ENCODE results near the gene SBF1.

SBF1 gene

DNA sequence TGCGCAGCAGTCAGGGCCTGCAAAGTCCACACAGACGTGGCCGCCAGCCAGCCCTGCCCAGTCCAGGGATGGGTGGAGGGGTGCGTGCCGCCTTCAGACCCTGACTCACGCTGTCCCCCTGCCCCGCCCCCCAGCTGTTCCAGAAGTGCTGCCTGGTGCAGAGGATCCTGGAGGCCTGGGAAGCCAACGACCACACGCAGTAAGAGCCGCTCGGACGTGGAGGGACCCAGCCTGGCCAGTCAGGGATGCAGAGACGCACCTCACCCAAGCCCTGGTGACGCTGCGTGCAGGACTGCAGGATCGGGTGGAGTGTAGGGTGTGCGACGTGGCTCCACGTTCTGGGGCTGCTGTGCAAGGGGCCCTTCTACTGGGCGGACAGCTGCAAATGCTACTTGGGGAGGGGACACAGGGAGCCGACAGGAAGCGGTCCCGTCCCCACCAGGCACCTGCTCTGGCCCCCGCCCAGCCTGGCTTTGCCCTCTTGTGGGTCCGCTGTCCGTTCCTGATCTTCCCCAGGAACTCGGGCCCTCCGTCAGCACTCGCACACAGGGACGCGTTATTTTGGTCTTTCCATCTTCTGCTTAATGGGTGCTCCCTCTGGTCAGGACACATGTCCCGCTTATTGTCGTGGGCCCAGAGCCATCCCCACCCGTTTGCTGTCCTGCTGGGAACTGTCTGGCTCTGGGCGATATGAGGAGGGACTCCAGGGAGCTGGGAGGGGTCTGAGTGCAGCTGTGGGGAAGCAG is 42.5 kb downstream of the SBF1 start:
- Histone ChIP-seq H3K27ac (ENCODE audit: low read depth, low read length) (no peak overlapping the region), H3K27me3 (ENCODE audit: control insufficient read depth, insufficient read depth, low read length) (no peaks in the 10 kb centered on the region), H3K9ac (ENCODE audit: low read depth, low read length) (no peak overlapping the region), H3K4me1 (ENCODE audit: control insufficient read depth, insufficient read depth, low read length) (no peaks in the 10 kb centered on the region), H3K9me3 (ENCODE audit: control insufficient read depth, insufficient read depth, low read length) (no peaks in the 10 kb centered on the region), H3K4me3 (ENCODE audit: low read depth, low read length) (no peak overlapping the region), H3K36me3 (ENCODE audit: control insufficient read depth, insufficient read depth, low read length) (peaks cover 64% of the 10 kb centered on the region)

DNA sequence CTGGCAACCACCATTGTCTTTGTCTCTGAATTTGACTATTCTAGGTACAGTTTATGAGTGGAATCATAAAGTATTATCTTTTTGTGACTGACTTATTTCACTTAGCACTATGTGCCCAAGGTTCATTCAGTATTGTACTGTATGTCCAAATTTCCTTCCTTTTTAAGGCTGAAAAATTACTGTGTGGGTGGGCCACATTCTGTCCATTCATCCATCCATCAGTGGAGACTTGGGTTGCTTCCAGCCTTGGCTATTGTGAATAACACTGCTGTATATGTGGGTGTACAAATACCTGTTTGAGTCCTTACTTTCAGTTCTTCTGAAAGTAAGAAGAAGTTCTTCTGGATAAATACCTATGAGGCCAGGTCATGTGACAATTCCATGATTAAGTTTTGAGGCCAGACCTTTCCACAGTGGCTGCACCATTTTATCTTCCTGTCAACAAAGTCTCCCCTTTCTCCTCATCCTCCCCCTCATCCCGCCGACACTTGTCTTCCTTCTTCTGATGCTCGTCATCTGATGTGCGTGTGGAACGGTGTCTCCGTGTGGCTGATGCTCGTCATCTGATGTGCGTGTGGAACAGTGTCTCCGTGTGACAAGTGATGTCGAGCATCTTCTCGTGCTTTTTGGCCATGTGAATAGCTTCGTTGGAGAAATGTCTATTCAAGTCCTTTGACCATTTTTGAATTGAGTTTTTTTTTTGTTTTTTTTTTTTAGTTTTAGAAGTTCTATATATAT is 49.5 kb downstream of the SBF1 start:
- Histone ChIP-seq H3K27me3 (ENCODE audit: control insufficient read depth, insufficient read depth, low read length) (no peaks in the 10 kb centered on the region), H3K36me3 (ENCODE audit: control insufficient read depth, insufficient read depth, low read length) (peaks cover 77% of the 10 kb centered on the region), H3K27ac (ENCODE audit: low read depth, low read length) (no peak overlapping the region), H3K4me3 (ENCODE audit: low read depth, low read length) (no peak overlapping the region), H3K4me1 (ENCODE audit: control insufficient read depth, insufficient read depth, low read length) (no peaks in the 10 kb centered on the region), H3K9ac (ENCODE audit: low read depth, low read length) (no peak overlapping the region), H3K9me3 (ENCODE audit: control insufficient read depth, insufficient read depth, low read length) (no peaks in the 10 kb centered on the region)

DNA sequence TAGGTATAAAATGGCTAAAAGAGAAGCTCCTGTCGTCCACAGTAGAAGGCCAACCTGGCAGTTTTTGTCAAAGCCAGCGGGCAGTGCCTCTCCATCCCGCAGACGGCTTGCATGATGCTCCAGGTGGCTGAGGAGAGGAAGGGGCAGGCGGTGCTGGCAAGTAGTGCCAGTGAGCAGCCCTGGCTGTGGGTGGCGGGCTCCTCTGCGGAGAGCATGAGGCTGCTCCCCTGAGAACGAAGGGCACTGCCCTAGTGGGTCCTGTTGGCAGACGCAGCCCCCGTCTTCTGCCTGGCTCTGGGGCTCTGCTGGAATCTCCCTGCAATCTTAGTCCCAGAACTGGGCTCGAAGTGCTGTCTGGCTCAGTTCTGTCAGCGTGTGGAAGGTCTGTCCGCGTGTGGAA is 50.9 kb downstream of the SBF1 start:
- Histone ChIP-seq H3K9ac (ENCODE audit: low read depth, low read length) (no peak overlapping the region), H3K36me3 (ENCODE audit: control insufficient read depth, insufficient read depth, low read length) (peaks cover 78% of the 10 kb centered on the region), H3K27ac (ENCODE audit: low read depth, low read length) (no peak overlapping the region), H3K27me3 (ENCODE audit: control insufficient read depth, insufficient read depth, low read length) (no peaks in the 10 kb centered on the region), H3K4me3 (ENCODE audit: low read depth, low read length) (no peak overlapping the region), H3K4me1 (ENCODE audit: control insufficient read depth, insufficient read depth, low read length) (no peaks in the 10 kb centered on the region), H3K9me3 (ENCODE audit: control insufficient read depth, insufficient read depth, low read length) (no peaks in the 10 kb centered on the region)

DNA sequence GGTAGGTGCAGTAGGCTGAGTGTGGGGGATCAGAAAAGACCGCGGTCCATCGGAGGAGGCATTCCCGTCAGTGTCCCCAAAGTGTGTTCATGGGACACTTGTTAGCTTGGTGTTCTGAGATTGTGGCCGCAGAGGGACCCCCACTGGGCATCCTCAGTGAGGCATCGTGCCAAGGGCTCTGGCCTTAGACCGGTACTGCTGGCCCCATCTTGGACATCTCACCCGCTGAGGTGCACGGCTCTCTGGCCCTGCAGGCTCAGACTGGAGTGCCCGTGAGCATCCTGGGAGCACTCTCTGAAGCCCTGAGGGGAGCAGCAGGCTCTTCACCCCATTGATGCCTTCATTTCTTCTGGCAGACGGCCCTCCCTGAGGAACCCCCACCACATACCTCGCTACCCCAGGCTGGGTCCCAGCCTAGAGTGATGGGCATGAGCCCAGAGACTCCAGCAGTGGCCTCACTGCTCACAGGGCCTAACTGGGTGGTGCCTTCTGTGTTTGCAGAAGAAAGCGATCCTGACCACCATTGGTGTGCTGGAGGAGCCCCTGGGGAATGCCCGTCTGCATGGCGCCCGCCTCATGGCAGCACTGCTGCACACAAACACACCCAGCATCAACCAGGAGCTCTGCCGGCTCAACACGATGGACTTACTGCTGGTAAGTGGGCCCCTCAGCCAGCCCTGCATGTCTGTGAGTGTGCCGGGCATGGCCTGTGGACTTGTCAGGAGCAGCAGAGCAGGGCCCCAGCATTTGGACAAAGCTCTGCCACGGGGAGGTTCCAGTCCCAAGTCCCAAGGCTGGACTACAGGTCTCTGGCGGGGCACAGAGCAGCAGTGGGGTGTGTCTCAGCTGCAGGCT is 51.6 kb downstream of the SBF1 start:
- H3K27ac ChIP-seq (ENCODE audit: low read depth, low read length): no peak overlapping the region
- no peak overlapping the region for H3K9ac ChIP-seq (ENCODE audit: low read depth, low read length)
- H3K27me3 ChIP-seq (ENCODE audit: control insufficient read depth, insufficient read depth, low read length): no peaks in the 10 kb centered on the region
- peaks cover 80% of the 10 kb centered on the region for H3K36me3 ChIP-seq (ENCODE audit: control insufficient read depth, insufficient read depth, low read length)
- no peaks in the 10 kb centered on the region for H3K9me3 ChIP-seq (ENCODE audit: control insufficient read depth, insufficient read depth, low read length)
- H3K4me1 ChIP-seq (ENCODE audit: control insufficient read depth, insufficient read depth, low read length): no peaks in the 10 kb centered on the region
- no peak overlapping the region for H3K4me3 ChIP-seq (ENCODE audit: low read depth, low read length)

DNA sequence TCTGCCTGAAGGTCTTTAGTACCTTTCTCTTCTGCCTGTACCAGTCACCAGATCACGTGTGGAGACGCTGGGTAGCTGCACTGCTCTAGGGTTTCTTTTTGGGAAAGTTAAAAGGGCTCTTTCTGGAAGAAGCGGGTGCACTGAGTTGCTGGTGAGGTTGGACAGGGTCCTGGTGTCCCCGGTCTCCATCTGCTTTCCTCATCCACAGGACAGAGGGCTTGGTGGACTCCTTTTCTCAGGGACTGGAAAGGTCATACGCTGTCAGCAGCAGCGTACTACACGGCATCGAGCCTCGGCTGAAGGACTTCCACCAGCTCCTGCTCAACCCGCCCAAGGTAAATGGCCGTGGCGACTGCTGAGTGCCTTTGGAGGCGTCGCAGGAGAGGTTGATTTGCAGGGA is 52.8 kb downstream of the SBF1 start:
- no peak overlapping the region for H3K9ac ChIP-seq (ENCODE audit: low read depth, low read length)
- H3K27ac ChIP-seq (ENCODE audit: low read depth, low read length): no peak overlapping the region
- H3K4me3 ChIP-seq (ENCODE audit: low read depth, low read length): no peak overlapping the region
- no peaks in the 10 kb centered on the region for H3K27me3 ChIP-seq (ENCODE audit: control insufficient read depth, insufficient read depth, low read length)
- peaks cover 83% of the 10 kb centered on the region for H3K36me3 ChIP-seq (ENCODE audit: control insufficient read depth, insufficient read depth, low read length)
- H3K9me3 ChIP-seq (ENCODE audit: control insufficient read depth, insufficient read depth, low read length): no peaks in the 10 kb centered on the region
- no peaks in the 10 kb centered on the region for H3K4me1 ChIP-seq (ENCODE audit: control insufficient read depth, insufficient read depth, low read length)

DNA sequence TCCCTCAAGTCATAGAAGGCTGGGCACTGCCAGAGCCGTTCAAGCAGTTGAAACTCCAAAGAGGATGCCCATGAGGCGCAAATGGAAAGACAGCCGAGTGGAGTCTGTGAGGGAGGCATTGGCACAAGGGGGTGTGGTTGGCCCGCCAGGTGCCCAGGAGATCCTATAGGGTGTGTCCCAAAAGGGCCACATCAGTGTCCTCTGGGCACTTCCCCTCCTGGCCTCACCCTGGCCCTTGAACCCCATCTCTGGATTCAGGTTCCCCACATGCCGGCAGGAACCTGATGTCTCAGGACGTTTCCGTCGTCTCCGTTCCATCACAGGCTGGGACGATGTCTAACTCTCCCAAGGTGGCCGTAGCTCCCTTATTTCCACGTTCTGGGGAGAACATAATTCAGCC is 54.3 kb downstream of the SBF1 start:
- no peak overlapping the region for H3K9ac ChIP-seq (ENCODE audit: low read depth, low read length)
- no peaks in the 10 kb centered on the region for H3K4me1 ChIP-seq (ENCODE audit: control insufficient read depth, insufficient read depth, low read length)
- no peaks in the 10 kb centered on the region for H3K9me3 ChIP-seq (ENCODE audit: control insufficient read depth, insufficient read depth, low read length)
- no peak overlapping the region for H3K4me3 ChIP-seq (ENCODE audit: low read depth, low read length)
- H3K36me3 ChIP-seq (ENCODE audit: control insufficient read depth, insufficient read depth, low read length): peaks cover 90% of the 10 kb centered on the region
- no peaks in the 10 kb centered on the region for H3K27me3 ChIP-seq (ENCODE audit: control insufficient read depth, insufficient read depth, low read length)
- H3K27ac ChIP-seq (ENCODE audit: low read depth, low read length): no peak overlapping the region

DNA sequence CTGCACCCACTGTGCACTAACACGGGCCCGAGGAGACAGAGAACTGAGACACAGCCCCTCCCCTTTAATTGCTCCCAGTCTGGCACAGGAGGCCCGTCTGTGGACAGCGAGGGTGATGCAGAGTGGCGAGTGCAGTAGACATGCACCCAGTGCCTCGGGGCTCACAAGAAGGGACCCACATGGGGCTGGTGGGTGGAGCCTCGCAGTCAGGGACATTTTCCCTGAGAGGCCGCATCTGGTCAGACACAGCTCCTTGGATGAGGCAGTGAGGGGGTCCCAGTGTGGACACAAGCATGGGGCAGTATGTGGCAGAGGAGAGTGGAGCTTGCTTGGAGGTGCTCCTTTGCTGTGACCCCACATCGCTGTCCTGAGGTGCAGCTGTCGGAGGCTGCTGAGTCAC is 54.8 kb downstream of the SBF1 start:
- H3K4me3 ChIP-seq (ENCODE audit: low read depth, low read length): no peak overlapping the region
- peaks cover 90% of the 10 kb centered on the region for H3K36me3 ChIP-seq (ENCODE audit: control insufficient read depth, insufficient read depth, low read length)
- no peaks in the 10 kb centered on the region for H3K4me1 ChIP-seq (ENCODE audit: control insufficient read depth, insufficient read depth, low read length)
- H3K27ac ChIP-seq (ENCODE audit: low read depth, low read length): no peak overlapping the region
- H3K9ac ChIP-seq (ENCODE audit: low read depth, low read length): no peak overlapping the region
- no peaks in the 10 kb centered on the region for H3K27me3 ChIP-seq (ENCODE audit: control insufficient read depth, insufficient read depth, low read length)
- H3K9me3 ChIP-seq (ENCODE audit: control insufficient read depth, insufficient read depth, low read length): no peaks in the 10 kb centered on the region

DNA sequence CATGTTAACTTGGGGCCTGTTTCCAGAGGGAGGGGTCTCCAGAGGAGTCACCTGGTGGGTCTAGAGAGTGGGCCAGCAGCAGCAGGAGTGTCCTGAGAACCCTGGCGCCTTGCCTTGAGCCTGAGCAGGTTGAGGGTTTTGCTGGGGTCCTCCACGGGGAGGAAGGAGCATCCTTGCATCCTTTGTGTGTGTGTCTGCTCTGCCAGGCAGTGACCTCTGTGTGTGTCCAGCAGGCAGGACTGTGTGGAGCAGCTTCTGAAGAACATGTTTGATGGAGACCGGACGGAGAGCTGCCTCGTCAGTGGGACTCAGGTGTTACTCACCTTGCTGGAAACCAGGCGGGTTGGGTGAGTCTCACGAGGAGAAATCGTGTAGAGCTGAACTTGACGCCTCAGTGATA is 55.7 kb downstream of the SBF1 start:
- H3K27me3 ChIP-seq (ENCODE audit: control insufficient read depth, insufficient read depth, low read length): no peaks in the 10 kb centered on the region
- H3K36me3 ChIP-seq (ENCODE audit: control insufficient read depth, insufficient read depth, low read length): peaks cover 96% of the 10 kb centered on the region
- no peak overlapping the region for H3K27ac ChIP-seq (ENCODE audit: low read depth, low read length)
- H3K4me3 ChIP-seq (ENCODE audit: low read depth, low read length): no peak overlapping the region
- H3K4me1 ChIP-seq (ENCODE audit: control insufficient read depth, insufficient read depth, low read length): no peaks in the 10 kb centered on the region
- no peak overlapping the region for H3K9ac ChIP-seq (ENCODE audit: low read depth, low read length)
- no peaks in the 10 kb centered on the region for H3K9me3 ChIP-seq (ENCODE audit: control insufficient read depth, insufficient read depth, low read length)

DNA sequence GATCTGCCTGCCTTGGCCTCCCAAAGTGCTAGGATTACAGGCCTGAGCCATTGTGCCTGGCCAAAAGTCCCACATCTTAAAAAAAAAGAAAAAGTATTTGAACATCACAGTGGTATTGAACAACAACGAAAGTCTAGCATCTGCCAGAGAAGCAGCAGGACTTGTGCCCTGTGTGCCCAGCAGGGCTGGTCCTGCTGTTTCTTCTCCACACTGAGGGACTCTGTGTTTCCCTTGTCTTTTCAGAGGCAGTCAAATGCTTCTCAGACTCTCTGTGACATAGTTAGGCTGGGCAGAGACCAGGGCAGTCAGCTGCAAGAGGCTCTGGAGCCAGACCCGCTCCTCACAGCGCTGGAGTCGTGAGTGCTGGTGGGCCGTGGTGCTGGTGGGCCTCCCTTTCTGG is 56.2 kb downstream of the SBF1 start:
- Histone ChIP-seq H3K4me3 (ENCODE audit: low read depth, low read length) (no peak overlapping the region), H3K36me3 (ENCODE audit: control insufficient read depth, insufficient read depth, low read length) (peaks cover 95% of the 10 kb centered on the region), H3K9ac (ENCODE audit: low read depth, low read length) (no peak overlapping the region), H3K9me3 (ENCODE audit: control insufficient read depth, insufficient read depth, low read length) (no peaks in the 10 kb centered on the region), H3K27ac (ENCODE audit: low read depth, low read length) (no peak overlapping the region), H3K4me1 (ENCODE audit: control insufficient read depth, insufficient read depth, low read length) (no peaks in the 10 kb centered on the region), H3K27me3 (ENCODE audit: control insufficient read depth, insufficient read depth, low read length) (no peaks in the 10 kb centered on the region)

DNA sequence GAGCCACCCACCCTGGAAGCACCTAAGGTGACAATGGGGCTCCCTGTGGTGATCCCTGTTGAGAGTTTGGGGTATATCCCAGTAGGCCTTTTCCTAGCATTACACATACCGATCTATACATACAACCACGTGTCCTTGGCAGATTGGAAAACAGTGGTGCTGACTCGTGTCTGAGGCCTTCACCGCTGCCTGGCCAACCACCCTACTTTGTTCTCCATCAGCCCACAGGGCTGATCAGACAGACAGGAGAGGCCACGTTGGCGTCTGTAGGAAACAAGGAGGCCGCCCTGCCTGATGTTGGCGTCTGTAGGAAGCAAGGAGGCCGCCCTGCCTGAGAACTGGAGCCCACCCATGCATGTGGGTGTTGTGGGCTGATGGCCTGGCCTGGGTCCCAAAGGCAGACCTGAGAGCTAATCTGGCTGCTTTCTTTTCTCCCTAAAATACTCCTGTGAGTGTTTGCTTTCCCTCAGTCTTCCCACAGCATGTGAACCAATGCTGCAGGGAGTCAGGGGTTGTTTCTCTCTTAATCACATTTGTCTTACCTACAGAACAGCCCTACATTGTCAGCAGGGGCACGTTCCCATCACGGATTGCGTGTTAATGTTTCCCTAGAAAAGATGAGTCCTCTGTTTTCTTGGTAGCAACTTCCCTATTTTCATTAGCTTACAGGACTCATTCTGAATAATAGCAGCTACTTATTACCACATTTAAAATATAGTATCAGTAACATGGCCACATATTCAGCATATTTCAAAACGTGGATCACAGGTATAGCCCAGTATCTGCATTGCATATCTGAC is 57.2 kb downstream of the SBF1 start:
- no peaks in the 10 kb centered on the region for H3K9me3 ChIP-seq (ENCODE audit: control insufficient read depth, insufficient read depth, low read length)
- H3K4me1 ChIP-seq (ENCODE audit: control insufficient read depth, insufficient read depth, low read length): no peaks in the 10 kb centered on the region
- H3K27me3 ChIP-seq (ENCODE audit: control insufficient read depth, insufficient read depth, low read length): no peaks in the 10 kb centered on the region
- H3K36me3 ChIP-seq (ENCODE audit: control insufficient read depth, insufficient read depth, low read length): peaks cover 85% of the 10 kb centered on the region
- H3K4me3 ChIP-seq (ENCODE audit: low read depth, low read length): no peak overlapping the region
- H3K27ac ChIP-seq (ENCODE audit: low read depth, low read length): no peak overlapping the region
- no peak overlapping the region for H3K9ac ChIP-seq (ENCODE audit: low read depth, low read length)
